Measurements from ENCODE around the gene CTSL. TPM values are rescaled to one million over a fixed set of nuclear protein-coding genes. Genes with fewer than 3 reads are reported as not detected.

Gene CTSL
- total RNA-seq: 43.5 TPM

DNA sequence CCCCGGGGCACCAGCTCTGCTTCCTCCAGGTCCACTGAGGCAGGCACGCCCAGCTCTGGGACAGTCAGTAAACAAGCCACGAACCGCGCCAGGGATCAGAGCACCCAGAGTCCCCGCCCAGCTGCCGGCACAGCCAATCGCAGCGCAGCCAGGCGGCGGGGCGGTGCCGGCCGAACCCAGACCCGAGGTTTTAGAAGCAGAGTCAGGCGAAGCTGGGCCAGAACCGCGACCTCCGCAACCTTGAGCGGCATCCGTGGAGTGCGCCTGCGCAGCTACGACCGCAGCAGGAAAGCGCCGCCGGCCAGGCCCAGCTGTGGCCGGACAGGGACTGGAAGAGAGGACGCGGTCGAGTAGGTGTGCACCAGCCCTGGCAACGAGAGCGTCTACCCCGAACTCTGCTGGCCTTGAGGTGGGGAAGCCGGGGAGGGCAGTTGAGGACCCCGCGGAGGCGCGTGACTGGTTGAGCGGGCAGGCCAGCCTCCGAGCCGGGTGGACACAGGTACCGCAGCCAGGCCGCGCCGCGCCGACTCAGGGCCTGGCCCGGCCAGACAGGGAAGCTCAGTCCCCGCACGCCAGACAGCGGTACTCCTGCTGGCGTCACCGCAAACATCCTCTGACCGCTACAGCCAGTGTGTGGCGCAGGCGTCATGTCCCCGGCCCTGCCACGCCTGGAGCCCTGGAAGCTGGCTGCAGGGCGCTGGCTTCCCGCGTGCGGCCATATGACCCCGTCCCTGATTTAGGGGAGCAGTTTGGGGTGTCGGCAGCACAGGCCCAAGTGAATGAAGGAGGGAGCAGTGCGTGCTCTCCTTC is at the start of gene CTSL:
CTSL (plus strand) TSS at position 220 of the 810 bp plus-strand sequence. CDS start 1,485 bp downstream, outside the sequence.
- DNase-seq: peak; percentile 59

DNA sequence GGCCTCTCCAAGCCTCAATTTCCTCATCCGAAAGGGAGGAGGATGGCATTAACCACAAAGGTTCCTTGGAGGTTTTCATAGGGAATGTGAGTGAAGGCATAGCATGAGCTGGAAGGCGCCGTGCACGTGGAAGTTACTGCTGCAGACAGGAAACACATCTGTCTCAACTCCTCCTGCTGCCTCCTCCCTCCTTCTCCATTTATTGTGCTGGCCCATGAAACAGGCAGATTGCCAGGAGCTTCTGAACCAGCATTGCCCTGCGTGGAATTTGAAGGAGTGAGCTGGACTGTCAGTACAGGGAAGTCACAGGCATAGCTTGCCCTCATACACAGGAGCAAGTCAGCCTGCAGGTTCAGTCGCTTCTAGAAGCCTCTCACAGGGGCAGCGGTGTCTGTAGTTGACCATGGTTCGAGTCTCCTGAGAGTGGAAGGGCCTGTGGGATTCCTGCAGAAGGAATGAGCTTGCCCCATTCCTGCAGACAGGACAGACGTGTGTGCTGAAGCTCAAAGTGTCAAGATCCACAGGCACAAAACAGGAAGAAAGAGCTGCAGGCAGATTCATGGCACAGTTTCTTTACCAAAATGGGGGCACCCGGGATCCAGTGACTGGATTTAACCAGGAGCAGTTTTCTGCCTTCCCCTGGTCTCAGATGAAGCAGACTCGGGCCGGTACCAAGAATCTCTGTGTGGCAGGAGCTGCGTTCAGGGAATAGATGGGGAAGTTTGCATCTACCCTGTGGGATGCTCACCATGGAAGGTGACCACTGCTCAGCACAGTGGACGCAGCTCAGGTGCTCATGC is 48.7 kb upstream of the CTSL start:
- no peak for DNase-seq

DNA sequence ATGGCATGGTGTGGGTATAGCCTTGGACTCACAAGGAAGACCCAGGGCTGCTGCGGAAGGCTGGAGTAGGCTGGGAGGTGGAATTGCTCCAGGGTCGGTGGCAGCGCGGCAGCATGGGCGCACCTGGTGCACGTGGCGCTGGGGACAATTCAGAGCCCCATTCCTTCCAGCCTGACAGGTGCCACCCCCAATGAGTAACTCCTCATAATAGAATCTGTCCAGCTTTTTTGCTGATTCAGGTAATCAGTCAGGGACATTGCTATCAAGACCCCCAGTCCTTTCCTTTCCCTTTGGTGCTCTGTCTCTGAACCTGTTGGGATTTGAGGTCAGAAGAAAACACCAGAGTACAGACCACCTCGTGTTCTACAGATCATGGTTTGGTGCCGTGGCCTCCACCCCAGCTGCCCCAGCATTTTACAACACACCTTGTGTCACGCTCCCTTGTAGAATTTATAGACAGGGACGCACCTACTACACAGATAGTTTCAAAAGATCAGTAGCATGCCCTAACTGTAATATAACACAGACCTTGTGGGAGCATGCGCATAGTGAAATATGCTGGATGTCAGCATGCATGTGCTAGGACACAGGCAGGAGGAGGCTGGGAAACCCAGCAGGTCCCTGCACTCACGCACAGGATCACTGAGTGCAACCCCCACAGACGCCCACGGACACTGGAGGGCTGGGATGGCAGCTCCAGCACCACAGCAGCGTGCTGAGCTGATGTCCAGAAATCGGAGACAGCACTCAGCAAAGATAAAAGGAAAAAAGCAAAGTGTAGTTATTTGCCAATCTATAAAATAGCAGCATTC is 47.9 kb upstream of the CTSL start:
- DNase-seq: no peak

DNA sequence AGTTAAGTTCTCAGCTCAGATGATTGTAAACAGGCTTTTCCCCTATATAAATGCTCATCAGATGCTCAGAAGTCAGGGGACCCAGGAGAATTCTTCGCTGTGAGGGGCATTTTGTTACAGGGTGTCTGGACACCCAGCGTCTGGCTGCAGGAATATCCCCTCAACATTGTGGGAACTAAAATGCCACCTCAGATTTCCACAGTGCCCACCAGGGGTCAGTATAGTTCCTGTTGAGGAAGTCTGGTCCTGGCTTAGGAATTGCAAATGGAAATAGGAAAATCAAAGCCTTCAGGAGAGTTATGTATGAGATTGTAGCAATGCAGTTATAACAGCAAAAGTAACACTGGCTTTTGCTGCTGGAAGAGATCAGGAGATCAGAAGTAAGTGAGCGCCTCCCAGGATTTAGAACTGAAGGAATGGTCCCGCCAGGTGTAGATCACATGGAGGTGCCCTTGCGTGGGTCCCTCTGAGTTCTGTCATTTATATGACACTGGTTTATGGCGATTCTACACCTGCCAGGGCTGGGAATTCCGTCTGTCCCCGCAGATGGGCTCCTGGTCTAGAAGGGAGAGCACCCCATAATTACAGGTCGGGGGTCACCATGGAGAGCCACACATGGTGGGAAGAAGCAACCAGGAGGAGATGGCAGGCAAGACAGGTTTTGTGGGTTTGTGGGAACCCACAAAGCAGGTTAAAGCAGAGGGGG is 47.1 kb upstream of the CTSL start:
- DNase-seq: peak; percentile 47

DNA sequence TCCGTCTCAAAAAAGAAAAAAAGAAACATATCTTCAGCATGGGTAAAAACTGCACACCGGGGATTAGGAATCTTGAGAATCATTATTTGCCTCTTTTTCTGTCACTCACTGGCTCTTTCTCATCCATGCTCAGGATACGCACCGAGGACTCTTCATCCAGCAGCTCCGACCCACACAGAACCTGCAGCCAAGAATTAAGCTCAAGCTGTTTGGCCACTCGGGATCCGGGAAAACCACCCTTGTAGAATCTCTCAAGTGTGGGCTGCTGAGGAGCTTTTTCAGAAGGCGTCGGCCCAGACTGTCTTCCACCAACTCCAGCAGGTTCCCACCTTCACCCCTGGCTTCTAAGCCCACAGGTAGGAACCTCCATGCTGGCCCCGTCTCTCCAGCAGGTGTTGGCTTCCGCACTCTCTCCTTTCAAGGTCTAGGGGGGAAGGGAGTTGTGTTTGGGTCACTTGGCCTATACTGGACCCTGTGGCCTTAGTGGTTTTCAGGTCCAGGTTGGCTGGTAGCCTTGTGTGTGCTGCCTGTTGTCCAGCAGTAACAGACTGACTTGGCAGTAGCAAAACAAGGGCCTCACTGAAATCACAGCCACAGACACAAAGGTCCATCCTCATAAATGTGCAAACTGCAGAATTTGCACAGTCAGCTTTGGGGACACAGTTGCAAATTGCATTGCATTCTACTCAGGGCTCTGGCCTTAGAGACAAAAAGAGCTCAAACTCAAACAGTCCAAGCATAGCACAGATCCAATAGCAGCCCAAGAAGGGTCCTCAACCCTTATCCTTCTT is 44.5 kb upstream of the CTSL start:
- no peak for DNase-seq

DNA sequence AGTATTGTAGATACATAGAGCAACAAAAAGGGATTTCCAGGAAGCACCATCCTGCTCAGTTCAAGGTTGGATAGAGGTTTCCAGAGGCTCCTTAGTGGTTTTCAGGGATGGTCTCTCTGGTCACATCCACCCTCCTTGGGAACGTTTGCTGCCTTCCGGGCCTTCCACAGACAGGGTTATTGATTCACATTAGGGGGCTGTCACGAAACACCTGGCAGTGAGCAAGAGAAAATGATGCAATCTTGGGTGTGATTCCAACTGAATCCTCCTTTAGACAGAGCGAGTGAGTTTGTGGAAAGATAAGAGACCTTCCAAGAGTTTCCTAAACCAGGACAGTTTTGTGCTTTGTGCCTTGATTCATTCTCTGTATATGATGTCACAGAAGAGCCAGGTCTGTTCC is 43.8 kb upstream of the CTSL start:
- no peak for DNase-seq

DNA sequence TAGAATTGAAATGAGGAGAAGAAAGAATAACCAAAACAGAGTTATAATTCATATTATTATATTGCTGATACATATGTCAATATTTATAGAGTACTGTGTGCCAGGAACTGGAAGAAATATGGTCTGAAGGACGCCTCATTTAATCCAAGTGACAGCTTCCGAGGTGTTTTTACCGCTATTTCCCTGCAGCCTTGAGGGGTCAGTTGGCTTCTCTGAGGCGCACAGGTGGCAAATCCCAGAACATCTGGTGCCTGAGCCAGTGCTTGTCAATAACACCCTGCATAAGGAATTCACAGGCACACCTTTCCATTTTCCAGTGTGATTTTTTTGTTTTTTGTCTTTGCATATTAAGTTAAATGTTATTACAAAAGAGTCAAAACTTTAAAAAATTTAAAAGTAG is 43.3 kb upstream of the CTSL start:
- DNase-seq: no peak

DNA sequence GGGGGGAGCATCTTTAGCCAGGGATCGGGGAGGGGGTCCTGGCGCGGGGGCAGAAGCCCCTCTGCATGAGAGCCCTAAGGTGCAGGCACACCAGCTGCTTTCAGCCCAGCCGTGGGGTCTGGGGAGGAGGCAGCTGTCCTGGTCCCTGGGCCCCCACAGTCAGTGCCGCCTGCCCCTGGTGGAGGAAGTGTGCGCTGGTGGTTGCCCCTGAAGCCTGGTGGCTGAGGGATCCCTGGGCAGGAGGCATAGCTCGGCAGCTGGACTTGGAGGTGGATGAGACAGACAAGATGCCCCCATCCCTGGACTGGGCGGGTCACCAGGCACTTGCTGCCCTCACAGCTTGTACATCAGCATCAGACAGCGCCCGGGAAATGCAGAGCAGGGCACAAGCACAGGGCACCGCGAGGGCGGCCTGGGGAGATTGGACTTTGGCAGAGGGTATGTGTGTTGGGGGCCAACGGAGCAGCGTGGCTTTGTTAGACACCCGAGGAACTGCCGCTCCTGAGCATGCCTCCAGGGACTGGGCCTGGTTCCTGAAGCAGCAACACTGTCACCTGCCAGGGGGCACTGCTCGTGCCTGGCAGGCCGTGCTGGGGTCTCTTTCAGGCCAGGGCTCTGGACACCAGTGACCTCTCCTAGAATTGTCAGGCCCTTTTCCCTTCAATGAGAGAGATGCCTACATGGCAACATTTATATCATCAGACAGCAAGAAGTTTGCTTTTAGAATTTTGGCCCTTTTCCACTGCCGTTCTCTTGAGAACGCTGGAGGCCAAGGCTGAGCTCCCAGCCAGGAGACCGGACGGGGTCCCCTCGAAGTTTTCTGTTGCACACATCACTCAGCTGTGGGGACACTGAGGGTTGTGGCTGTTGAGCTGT is 41.9 kb upstream of the CTSL start:
- DNase-seq: no peak

DNA sequence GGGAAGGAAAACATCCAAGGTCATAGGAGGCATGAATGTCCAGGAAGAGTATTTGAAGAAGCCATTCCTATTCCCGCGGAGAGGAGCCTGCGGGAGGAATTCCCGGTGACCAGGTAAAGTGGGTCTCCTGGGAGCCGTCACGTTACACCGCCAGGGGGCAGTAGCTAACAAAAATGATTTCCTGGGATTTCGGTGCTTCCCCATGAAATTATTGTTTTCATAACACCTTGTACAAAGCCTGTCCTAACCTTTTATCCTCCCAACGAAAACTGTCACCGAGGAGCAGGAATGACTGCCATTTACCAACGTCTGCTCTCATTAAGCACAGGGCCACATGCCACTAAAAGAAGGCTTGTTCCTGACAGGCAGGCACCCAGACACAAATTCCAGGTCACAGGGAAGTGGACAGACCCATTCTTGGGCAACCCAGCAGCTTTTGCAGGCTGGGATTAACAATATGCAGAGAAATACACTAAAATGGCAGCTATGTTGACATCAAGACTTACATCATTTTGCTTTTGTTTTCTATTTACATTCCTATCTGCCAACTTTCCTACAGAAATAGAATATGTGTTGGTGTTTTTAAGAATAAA is 41.2 kb upstream of the CTSL start:
- no peak for DNase-seq

DNA sequence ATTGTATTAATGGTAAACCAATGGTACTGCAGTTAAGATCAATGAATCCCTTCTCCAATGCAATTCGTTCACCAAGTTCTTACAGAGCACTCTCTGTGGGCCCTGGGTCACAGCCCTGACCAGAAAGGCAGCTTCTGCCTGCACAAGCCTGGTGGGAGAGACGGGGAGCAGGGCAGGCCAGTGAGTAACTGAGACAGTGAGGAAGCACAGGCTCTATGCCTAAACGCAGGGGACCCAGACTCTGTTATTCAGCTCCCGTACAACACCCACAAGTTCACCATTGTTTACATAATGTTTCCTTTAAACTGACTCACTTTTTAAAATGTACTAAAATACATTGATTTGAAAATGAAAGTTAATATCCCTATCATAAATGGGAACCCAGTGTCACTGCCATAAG is 40.5 kb upstream of the CTSL start:
- no peak for DNase-seq

DNA sequence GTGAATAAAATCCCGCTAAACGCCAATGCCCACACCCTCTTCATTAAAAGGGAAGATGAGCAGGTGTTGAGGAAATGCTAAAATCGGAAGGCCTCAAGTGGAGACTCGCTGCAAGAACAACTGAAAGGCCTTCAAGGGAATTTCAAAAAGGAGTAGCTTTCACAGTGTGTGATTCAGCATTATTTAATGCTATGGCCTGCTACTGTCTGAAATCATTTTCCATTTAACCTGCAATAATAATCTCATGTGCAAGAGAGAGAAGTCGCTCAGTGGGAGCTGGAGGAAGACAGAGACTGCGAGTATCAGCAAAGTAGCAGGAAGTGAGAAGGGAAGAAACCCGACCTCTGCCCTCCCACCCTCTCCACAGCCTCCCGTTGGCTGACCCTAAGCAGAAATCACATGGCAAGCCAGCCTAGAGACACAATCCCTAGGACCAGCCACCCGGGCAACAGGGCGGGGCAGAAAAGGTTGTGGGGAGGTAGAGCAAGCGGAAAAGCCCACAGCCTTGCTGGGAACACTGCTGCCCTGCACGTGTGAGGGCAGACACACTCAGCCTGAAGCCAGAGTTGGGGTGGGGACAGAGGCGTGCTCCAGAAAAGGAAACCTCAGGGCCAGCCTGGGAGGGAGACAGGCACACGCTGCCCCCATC is 39.9 kb upstream of the CTSL start:
- DNase-seq: no peak

DNA sequence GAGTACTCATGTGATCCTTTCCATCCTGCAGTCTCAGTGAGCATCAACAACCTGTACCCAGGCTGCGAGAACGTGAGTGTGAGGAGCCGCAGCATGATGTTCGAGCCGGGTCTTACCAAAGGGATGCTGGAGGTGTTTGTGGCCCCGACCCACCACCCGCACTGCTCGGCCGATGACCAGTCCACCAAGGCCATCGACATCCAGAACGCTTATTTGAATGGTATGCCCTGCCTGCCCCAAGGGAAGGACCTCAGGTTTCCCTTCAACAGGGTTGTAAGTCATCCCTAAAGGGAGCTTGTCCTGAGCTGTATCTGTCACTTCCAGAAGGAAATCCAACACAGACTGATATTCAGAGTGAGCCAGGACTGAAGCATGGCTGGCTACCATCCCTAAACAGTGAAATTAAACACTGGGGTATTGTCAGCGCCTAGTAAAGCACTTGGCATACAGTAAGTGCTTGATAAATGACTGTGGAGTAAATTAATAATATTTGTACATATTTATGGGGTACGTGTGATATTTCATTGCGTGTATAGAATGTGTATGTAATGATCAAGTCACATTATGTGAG is 39.3 kb upstream of the CTSL start:
- no peak for DNase-seq

DNA sequence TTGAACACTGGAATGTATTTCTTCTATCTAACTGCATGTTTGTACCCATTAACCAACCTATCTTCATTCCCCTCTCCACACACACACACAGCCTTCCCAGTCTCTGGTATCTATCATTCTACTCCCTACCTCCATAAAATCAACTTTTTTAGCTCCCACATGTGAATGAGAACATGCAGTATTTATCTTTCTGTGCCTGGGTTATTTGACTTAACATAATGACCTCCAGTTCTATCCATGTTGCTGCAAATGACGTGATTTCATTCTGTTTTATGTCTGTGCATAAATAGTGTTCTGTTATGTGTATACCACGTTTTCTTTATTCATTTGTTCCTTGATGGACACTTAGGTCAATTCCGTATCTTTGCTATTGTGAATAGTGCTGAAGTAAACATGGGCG is 38.7 kb upstream of the CTSL start:
- no peak for DNase-seq

DNA sequence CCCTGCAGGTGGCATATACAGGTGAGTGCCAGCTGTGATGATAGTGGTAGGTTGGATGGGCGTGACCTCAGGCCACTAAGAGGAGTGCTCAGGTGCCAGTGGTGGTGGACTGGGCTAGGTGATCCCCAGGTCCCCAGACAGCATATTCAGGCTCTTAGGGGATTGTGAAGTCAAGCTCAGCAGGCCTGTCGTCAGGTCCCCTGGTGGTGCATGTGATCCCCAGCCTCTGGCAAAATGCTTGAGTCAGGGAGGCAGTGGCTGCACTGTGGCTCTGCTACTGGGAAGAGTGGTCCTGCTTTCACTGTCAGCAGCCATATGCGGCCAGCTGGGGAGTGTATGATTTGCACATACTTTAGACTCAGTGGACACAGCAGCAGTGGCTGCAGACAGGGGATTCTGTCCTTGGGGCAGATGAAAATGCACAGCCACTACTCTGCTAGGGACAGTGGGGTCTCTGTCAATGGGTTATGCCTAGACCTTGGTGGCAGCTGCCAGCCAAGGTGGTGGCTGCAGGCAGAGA is 31.6 kb upstream of the CTSL start:
- no peak for DNase-seq

DNA sequence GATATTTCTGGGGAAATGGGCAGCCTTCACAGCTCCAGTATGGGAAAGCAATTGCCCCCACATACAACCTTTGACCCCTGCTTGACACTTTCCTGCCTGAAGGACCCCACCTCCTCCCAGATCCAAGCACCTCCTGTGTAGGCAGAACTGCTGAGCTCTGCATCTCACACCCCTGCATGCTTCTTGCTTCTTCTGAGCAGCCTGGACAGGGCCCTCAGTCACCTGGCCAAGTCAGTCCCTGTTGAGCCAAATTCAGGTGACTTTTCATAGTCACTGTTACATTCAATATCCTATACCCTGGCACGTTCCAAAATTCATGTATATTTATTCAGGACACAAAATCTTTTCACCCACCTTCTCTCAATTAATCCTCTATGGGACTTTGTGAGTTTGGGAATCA is 30.4 kb upstream of the CTSL start:
- DNase-seq: no peak

DNA sequence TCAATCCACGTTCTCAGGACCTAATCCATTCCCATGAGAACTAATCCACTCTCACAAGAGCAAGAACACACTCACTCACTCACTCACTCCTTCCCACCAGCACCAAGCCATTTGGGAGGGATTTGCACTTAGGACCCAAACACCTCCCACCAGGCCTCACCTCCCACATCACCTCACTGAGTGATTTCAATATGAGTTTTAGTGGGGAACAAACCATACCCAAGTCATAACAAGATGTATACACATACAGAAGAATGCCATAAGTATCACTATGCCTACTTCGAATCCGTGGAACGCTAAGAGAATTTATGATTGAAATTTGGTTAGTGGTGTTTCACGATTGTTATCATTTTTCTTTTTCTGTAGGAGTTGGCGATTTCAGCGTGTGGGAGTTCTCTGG is 29.3 kb upstream of the CTSL start:
- DNase-seq: no peak

DNA sequence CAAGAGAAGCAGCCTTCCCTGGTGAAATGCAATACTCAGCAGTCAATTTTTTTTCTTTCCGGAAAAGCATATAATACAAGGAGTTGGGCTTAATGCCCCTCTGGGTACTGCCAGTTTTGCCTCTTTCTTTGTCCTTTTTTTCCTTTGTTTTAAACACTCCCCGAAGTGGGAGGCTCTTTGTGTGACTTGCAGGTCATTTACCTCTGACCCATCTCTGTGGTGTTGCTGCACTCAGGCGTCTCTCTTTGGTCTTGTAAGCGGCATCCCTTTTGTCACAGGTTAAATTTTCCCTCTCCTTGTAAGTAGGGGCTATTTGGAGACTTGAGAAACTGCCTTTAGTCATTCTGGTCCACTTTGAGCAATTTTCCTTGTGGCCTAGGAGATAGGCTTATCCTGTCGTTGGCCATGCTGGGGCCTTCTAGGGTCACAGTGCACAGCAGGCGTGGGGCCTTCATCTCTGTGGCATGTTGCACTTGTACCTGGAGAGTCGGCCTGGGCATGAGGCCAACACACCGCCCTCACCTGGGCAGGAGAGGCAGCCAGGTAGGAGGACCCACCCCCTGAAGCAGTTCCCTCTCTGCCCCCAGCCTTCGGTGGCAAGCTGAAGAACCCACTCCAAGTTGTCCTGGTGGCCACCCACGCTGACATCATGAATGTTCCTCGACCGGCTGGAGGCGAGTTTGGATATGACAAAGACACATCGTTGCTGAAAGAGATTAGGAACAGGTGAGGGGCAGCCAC is 27.7 kb upstream of the CTSL start:
- DNase-seq: no peak

DNA sequence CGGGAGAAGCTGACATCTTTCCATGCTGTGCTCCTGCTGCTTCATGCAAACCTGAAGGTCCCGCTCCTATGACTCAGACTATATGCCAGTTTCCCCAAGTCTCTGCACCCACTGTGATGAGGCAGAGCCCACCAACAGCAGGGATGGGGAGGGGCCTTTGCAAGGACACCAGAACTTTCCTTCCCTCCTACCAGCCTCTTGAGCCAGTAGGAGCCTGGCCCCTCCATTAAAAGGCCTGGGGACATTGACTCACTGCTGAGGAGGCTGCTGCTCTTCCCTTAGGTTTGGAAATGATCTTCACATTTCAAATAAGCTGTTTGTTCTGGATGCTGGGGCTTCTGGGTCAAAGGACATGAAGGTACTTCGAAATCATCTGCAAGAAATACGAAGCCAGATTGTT is 26.1 kb upstream of the CTSL start:
- no peak for DNase-seq

Data from skin of body (tissue), 2 donors.